Measurements from ENCODE around the gene TBX5.

- TF ChIP-seq, protein P1, sequence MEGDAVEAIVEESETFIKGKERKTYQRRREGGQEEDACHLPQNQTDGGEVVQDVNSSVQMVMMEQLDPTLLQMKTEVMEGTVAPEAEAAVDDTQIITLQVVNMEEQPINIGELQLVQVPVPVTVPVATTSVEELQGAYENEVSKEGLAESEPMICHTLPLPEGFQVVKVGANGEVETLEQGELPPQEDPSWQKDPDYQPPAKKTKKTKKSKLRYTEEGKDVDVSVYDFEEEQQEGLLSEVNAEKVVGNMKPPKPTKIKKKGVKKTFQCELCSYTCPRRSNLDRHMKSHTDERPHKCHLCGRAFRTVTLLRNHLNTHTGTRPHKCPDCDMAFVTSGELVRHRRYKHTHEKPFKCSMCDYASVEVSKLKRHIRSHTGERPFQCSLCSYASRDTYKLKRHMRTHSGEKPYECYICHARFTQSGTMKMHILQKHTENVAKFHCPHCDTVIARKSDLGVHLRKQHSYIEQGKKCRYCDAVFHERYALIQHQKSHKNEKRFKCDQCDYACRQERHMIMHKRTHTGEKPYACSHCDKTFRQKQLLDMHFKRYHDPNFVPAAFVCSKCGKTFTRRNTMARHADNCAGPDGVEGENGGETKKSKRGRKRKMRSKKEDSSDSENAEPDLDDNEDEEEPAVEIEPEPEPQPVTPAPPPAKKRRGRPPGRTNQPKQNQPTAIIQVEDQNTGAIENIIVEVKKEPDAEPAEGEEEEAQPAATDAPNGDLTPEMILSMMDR (IDR thresholded peaks at IDR 0.05) = no peak
- TF ChIP-seq POLR2A (IDR thresholded peaks at IDR 0.05) = no peak
These were observed 21.2 kb downstream of the TBX5 start for GRCh38 chr12:114384739-114385138.

Measured in thyroid gland (tissue), 4 donors.